ENCODE measurements around the gene RLN3. TPM values are rescaled to one million over a fixed set of nuclear protein-coding genes. Genes with fewer than 3 reads are reported as not detected.

Gene RLN3
- total and polyA plus RNA-seq, 2 donors (not counting 1 experiment from before 2014, with no cell fraction given): not detected

- no peak for DNase-seq (ENCODE audit: low read depth in 2 of 2)
Observed at GRCh38 chr19:14063105-14063504, 35.2 kb downstream of the RLN3 start.

DNA sequence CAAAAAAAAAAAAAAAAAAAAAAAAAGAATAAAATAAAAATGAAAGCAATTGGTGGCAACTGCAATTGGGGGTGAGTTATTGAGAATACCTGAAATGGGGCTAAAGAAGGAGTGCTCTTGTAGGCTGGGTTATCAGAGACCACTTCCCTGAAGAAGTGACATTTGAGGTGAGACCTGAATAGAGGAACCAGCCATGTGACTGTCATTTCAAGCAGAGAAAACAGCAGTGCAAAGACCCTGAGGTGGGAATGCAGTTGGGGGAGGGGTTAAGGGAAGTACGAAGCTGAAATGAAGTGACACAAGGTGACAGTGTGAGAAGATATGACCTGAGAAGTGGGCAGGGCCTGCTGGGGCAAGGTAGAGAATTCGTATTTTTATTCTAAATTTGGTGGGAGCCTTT, 38.2 kb downstream of the RLN3 start:
- no peak overlapping the region for H3K4me3 ChIP-seq (replicated peaks in 1 of 4; ENCODE audit: control extremely low read depth in 1 of 4, insufficient read depth in 1 of 4, low read depth in 3 of 4, low read length in 4 of 4)
- no peaks in the 10 kb centered on the region for H3K4me1 ChIP-seq (ENCODE audit: control insufficient read depth, extremely low read depth, insufficient read depth, low read length)
- TF ChIP-seq CTCF (conservative IDR thresholded peaks at IDR 0.05 in 1 of 2, IDR thresholded peaks at IDR 0.05 in 1 of 2; ENCODE audit: low read depth in 1 of 2, low read length in 2 of 2) (no peak), EZH2 (IDR thresholded peaks at IDR 0.05; ENCODE audit: low read length, missing control alignments) (no peak)
- H4K20me1 ChIP-seq (ENCODE audit: control insufficient read depth, extremely low read depth, insufficient read depth, low read length): no peaks in the 10 kb centered on the region
- H3K79me2 ChIP-seq (ENCODE audit: control insufficient read depth, insufficient read depth, low read length): no peaks in the 10 kb centered on the region
- H3K4me2 ChIP-seq (ENCODE audit: extremely low read depth, insufficient read depth, low read length): no peak overlapping the region
- no peaks in the 10 kb centered on the region for H3K36me3 ChIP-seq (ENCODE audit: control insufficient read depth, insufficient read depth, low read length)
- H2AFZ ChIP-seq (ENCODE audit: low read length): no peak overlapping the region
- H3K27ac ChIP-seq (ENCODE audit: insufficient read depth, low read length): no peak overlapping the region
- no peaks in the 10 kb centered on the region for H3K9me3 ChIP-seq (ENCODE audit: control insufficient read depth, insufficient read depth, low read depth, low read length)
- no peaks in the 10 kb centered on the region for H3K27me3 ChIP-seq (ENCODE audit: control insufficient read depth, insufficient read depth, low read length)
- DNase-seq (ENCODE audit: low read depth in 2 of 2): no peak
- no peak overlapping the region for H3K9ac ChIP-seq (ENCODE audit: insufficient read depth, low read length)

More at GRCh38 chr19:14063105-14063504, 35.2 kb downstream of the RLN3 start:
- Histone ChIP-seq H3K4me3 (replicated peaks in 1 of 4; ENCODE audit: control extremely low read depth in 1 of 4, insufficient read depth in 1 of 4, low read depth in 3 of 4, low read length in 4 of 4) (no peak overlapping the region), H3K9ac (ENCODE audit: insufficient read depth, low read length) (no peak overlapping the region), H3K27ac (ENCODE audit: insufficient read depth, low read length) (no peak overlapping the region), H4K20me1 (ENCODE audit: control insufficient read depth, extremely low read depth, insufficient read depth, low read length) (no peaks in the 10 kb centered on the region), H3K27me3 (ENCODE audit: control insufficient read depth, insufficient read depth, low read length) (peaks cover 5% of the 10 kb centered on the region), H3K36me3 (ENCODE audit: control insufficient read depth, insufficient read depth, low read length) (no peaks in the 10 kb centered on the region), H2AFZ (ENCODE audit: low read length) (no peak overlapping the region), H3K4me2 (ENCODE audit: extremely low read depth, insufficient read depth, low read length) (no peak overlapping the region), H3K4me1 (ENCODE audit: control insufficient read depth, extremely low read depth, insufficient read depth, low read length) (no peaks in the 10 kb centered on the region), H3K9me3 (ENCODE audit: control insufficient read depth, insufficient read depth, low read depth, low read length) (no peaks in the 10 kb centered on the region), H3K79me2 (ENCODE audit: control insufficient read depth, insufficient read depth, low read length) (no peaks in the 10 kb centered on the region)
- no peak for TF ChIP-seq EZH2 (IDR thresholded peaks at IDR 0.05; ENCODE audit: low read length, missing control alignments)
- TF ChIP-seq CTCF (conservative IDR thresholded peaks at IDR 0.05 in 1 of 2, IDR thresholded peaks at IDR 0.05 in 1 of 2; ENCODE audit: low read depth in 1 of 2, low read length in 2 of 2): no peak

- Histone ChIP-seq H3K36me3 (ENCODE audit: control insufficient read depth, insufficient read depth, low read length) (no peaks in the 10 kb centered on the region), H3K27me3 (ENCODE audit: control insufficient read depth, insufficient read depth, low read length) (no peaks in the 10 kb centered on the region), H3K4me2 (ENCODE audit: extremely low read depth, insufficient read depth, low read length) (no peak overlapping the region), H3K79me2 (ENCODE audit: control insufficient read depth, insufficient read depth, low read length) (no peaks in the 10 kb centered on the region), H3K9me3 (ENCODE audit: control insufficient read depth, insufficient read depth, low read depth, low read length) (no peaks in the 10 kb centered on the region), H3K27ac (ENCODE audit: insufficient read depth, low read length) (no peak overlapping the region), H2AFZ (ENCODE audit: low read length) (no peak overlapping the region), H3K4me3 (replicated peaks in 1 of 4; ENCODE audit: control extremely low read depth in 1 of 4, insufficient read depth in 1 of 4, low read depth in 3 of 4, low read length in 4 of 4) (no peak overlapping the region), H3K4me1 (ENCODE audit: control insufficient read depth, extremely low read depth, insufficient read depth, low read length) (peaks cover 7% of the 10 kb centered on the region), H4K20me1 (ENCODE audit: control insufficient read depth, extremely low read depth, insufficient read depth, low read length) (no peaks in the 10 kb centered on the region), H3K9ac (ENCODE audit: insufficient read depth, low read length) (no peak overlapping the region)
- TF ChIP-seq EZH2 (IDR thresholded peaks at IDR 0.05; ENCODE audit: low read length, missing control alignments): no peak
- TF ChIP-seq CTCF (conservative IDR thresholded peaks at IDR 0.05 in 1 of 2, IDR thresholded peaks at IDR 0.05 in 1 of 2; ENCODE audit: low read depth in 1 of 2, low read length in 2 of 2): no peak
- no peak for DNase-seq (ENCODE audit: low read depth in 2 of 2)
Observed at GRCh38 chr19:14070268-14071050, 42.5 kb downstream of the RLN3 start.
